ENCODE measurements around the gene RTF2.

Gene RTF2

GRCh38 chr20:56503916-56504315, 35.5 kb downstream of the RTF2 start:
- no peak for DNase-seq (ENCODE audit: low read depth)

GRCh38 chr20:56504373-56505005, 36.1 kb downstream of the RTF2 start:
- H3K9ac ChIP-seq (ENCODE audit: low read length) = no peak overlapping the region
- peaks cover 9% of the 10 kb centered on the region for H3K36me3 ChIP-seq (ENCODE audit: control insufficient read depth, insufficient read depth, low read length, severe bottlenecking)
- no peaks in the 10 kb centered on the region for H3K4me1 ChIP-seq (ENCODE audit: control insufficient read depth, insufficient read depth, low read length)
- no peak overlapping the region for H3K4me3 ChIP-seq (ENCODE audit: low read length)
- no peaks in the 10 kb centered on the region for H3K27me3 ChIP-seq (replicated peaks; ENCODE audit: control insufficient read depth, insufficient read depth, low read length)
- no peaks in the 10 kb centered on the region for H3K9me3 ChIP-seq (ENCODE audit: control insufficient read depth, low read length)
- DNase-seq (ENCODE audit: low read depth) = peak; percentile 26

More at GRCh38 chr20:56503916-56504315, 35.5 kb downstream of the RTF2 start:
- H3K36me3 ChIP-seq (ENCODE audit: control insufficient read depth, insufficient read depth, low read length, severe bottlenecking) = peaks cover 11% of the 10 kb centered on the region
- no peaks in the 10 kb centered on the region for H3K4me1 ChIP-seq (ENCODE audit: control insufficient read depth, insufficient read depth, low read length)
- no peaks in the 10 kb centered on the region for H3K9me3 ChIP-seq (ENCODE audit: control insufficient read depth, low read length)
- H3K4me3 ChIP-seq (ENCODE audit: low read length) = no peak overlapping the region
- H3K9ac ChIP-seq (ENCODE audit: low read length) = no peak overlapping the region
- no peaks in the 10 kb centered on the region for H3K27me3 ChIP-seq (replicated peaks; ENCODE audit: control insufficient read depth, insufficient read depth, low read length)

GRCh38 chr20:56506103-56506502, 37.7 kb downstream of the RTF2 start:
- peaks cover 8% of the 10 kb centered on the region for H3K36me3 ChIP-seq (ENCODE audit: control insufficient read depth, insufficient read depth, low read length, severe bottlenecking)
- no peak overlapping the region for H3K4me3 ChIP-seq (ENCODE audit: low read length)
- no peaks in the 10 kb centered on the region for H3K27me3 ChIP-seq (replicated peaks; ENCODE audit: control insufficient read depth, insufficient read depth, low read length)
- no peak for DNase-seq (ENCODE audit: low read depth)
- H3K4me1 ChIP-seq (ENCODE audit: control insufficient read depth, insufficient read depth, low read length) = no peaks in the 10 kb centered on the region
- no peaks in the 10 kb centered on the region for H3K9me3 ChIP-seq (ENCODE audit: control insufficient read depth, low read length)
- no peak overlapping the region for H3K9ac ChIP-seq (ENCODE audit: low read length)

GRCh38 chr20:56511926-56512325, 43.5 kb downstream of the RTF2 start:
- H3K27me3 ChIP-seq (replicated peaks; ENCODE audit: control insufficient read depth, insufficient read depth, low read length) = no peaks in the 10 kb centered on the region
- H3K9ac ChIP-seq (ENCODE audit: low read length) = no peak overlapping the region
- H3K9me3 ChIP-seq (ENCODE audit: control insufficient read depth, low read length) = no peaks in the 10 kb centered on the region
- peaks cover 22% of the 10 kb centered on the region for H3K36me3 ChIP-seq (ENCODE audit: control insufficient read depth, insufficient read depth, low read length, severe bottlenecking)
- DNase-seq (ENCODE audit: low read depth) = no peak
- H3K4me3 ChIP-seq (ENCODE audit: low read length) = no peak overlapping the region
- H3K4me1 ChIP-seq (ENCODE audit: control insufficient read depth, insufficient read depth, low read length) = peaks cover 11% of the 10 kb centered on the region

- DNase-seq (ENCODE audit: low read depth) = no peak
- Histone ChIP-seq H3K4me1 (ENCODE audit: control insufficient read depth, insufficient read depth, low read length) (peaks cover 11% of the 10 kb centered on the region), H3K27me3 (replicated peaks; ENCODE audit: control insufficient read depth, insufficient read depth, low read length) (no peaks in the 10 kb centered on the region), H3K36me3 (ENCODE audit: control insufficient read depth, insufficient read depth, low read length, severe bottlenecking) (peaks cover 37% of the 10 kb centered on the region), H3K9ac (ENCODE audit: low read length) (no peak overlapping the region), H3K4me3 (ENCODE audit: low read length) (no peak overlapping the region), H3K9me3 (ENCODE audit: control insufficient read depth, low read length) (no peaks in the 10 kb centered on the region)
Measured at GRCh38 chr20:56513161-56514150, 45.0 kb downstream of the RTF2 start.

- Histone ChIP-seq H3K36me3 (ENCODE audit: control insufficient read depth, insufficient read depth, low read length, severe bottlenecking) (peaks cover 63% of the 10 kb centered on the region), H3K4me1 (ENCODE audit: control insufficient read depth, insufficient read depth, low read length) (peaks cover 11% of the 10 kb centered on the region), H3K9ac (ENCODE audit: low read length) (no peak overlapping the region), H3K9me3 (ENCODE audit: control insufficient read depth, low read length) (peaks cover 7% of the 10 kb centered on the region), H3K27me3 (replicated peaks; ENCODE audit: control insufficient read depth, insufficient read depth, low read length) (no peaks in the 10 kb centered on the region), H3K4me3 (ENCODE audit: low read length) (no peak overlapping the region)
- DNase-seq (ENCODE audit: low read depth) = no peak
Measured at GRCh38 chr20:56516631-56517030, 48.2 kb downstream of the RTF2 start.

GRCh38 chr20:56517211-56517610, 48.8 kb downstream of the RTF2 start:
- Histone ChIP-seq H3K36me3 (ENCODE audit: control insufficient read depth, insufficient read depth, low read length, severe bottlenecking) (peaks cover 65% of the 10 kb centered on the region), H3K4me3 (ENCODE audit: low read length) (no peak overlapping the region), H3K27me3 (replicated peaks; ENCODE audit: control insufficient read depth, insufficient read depth, low read length) (no peaks in the 10 kb centered on the region), H3K4me1 (ENCODE audit: control insufficient read depth, insufficient read depth, low read length) (peaks cover 11% of the 10 kb centered on the region), H3K9ac (ENCODE audit: low read length) (no peak overlapping the region), H3K9me3 (ENCODE audit: control insufficient read depth, low read length) (peaks cover 7% of the 10 kb centered on the region)
- no peak for DNase-seq (ENCODE audit: low read depth)

GRCh38 chr20:56517641-56518040, 49.2 kb downstream of the RTF2 start:
- H3K9me3 ChIP-seq (ENCODE audit: control insufficient read depth, low read length) = peaks cover 7% of the 10 kb centered on the region
- no peaks in the 10 kb centered on the region for H3K27me3 ChIP-seq (replicated peaks; ENCODE audit: control insufficient read depth, insufficient read depth, low read length)
- peaks cover 11% of the 10 kb centered on the region for H3K4me1 ChIP-seq (ENCODE audit: control insufficient read depth, insufficient read depth, low read length)
- H3K4me3 ChIP-seq (ENCODE audit: low read length) = no peak overlapping the region
- no peak for DNase-seq (ENCODE audit: low read depth)
- H3K36me3 ChIP-seq (ENCODE audit: control insufficient read depth, insufficient read depth, low read length, severe bottlenecking) = peaks cover 65% of the 10 kb centered on the region
- H3K9ac ChIP-seq (ENCODE audit: low read length) = no peak overlapping the region

GRCh38 chr20:56518126-56518525, 49.7 kb downstream of the RTF2 start:
- H3K9me3 ChIP-seq (ENCODE audit: control insufficient read depth, low read length) = peaks cover 7% of the 10 kb centered on the region
- peaks cover 60% of the 10 kb centered on the region for H3K36me3 ChIP-seq (ENCODE audit: control insufficient read depth, insufficient read depth, low read length, severe bottlenecking)
- no peak overlapping the region for H3K4me3 ChIP-seq (ENCODE audit: low read length)
- no peak for DNase-seq (ENCODE audit: low read depth)
- no peak overlapping the region for H3K9ac ChIP-seq (ENCODE audit: low read length)
- H3K27me3 ChIP-seq (replicated peaks; ENCODE audit: control insufficient read depth, insufficient read depth, low read length) = no peaks in the 10 kb centered on the region
- H3K4me1 ChIP-seq (ENCODE audit: control insufficient read depth, insufficient read depth, low read length) = peaks cover 11% of the 10 kb centered on the region

GRCh38 chr20:56518721-56519398, 50.4 kb downstream of the RTF2 start:
- Histone ChIP-seq H3K36me3 (ENCODE audit: control insufficient read depth, insufficient read depth, low read length, severe bottlenecking) (peaks cover 53% of the 10 kb centered on the region), H3K9ac (ENCODE audit: low read length) (no peak overlapping the region), H3K4me1 (ENCODE audit: control insufficient read depth, insufficient read depth, low read length) (peaks cover 11% of the 10 kb centered on the region), H3K4me3 (ENCODE audit: low read length) (no peak overlapping the region), H3K27me3 (replicated peaks; ENCODE audit: control insufficient read depth, insufficient read depth, low read length) (no peaks in the 10 kb centered on the region), H3K9me3 (ENCODE audit: control insufficient read depth, low read length) (peaks cover 7% of the 10 kb centered on the region)
- DNase-seq (ENCODE audit: low read depth) = no peak

- no peak overlapping the region for H3K4me3 ChIP-seq (ENCODE audit: low read length)
- H3K9ac ChIP-seq (ENCODE audit: low read length) = no peak overlapping the region
- H3K9me3 ChIP-seq (ENCODE audit: control insufficient read depth, low read length) = peaks cover 7% of the 10 kb centered on the region
- peaks cover 47% of the 10 kb centered on the region for H3K36me3 ChIP-seq (ENCODE audit: control insufficient read depth, insufficient read depth, low read length, severe bottlenecking)
- no peak for DNase-seq (ENCODE audit: low read depth)
- no peaks in the 10 kb centered on the region for H3K27me3 ChIP-seq (replicated peaks; ENCODE audit: control insufficient read depth, insufficient read depth, low read length)
- peaks cover 11% of the 10 kb centered on the region for H3K4me1 ChIP-seq (ENCODE audit: control insufficient read depth, insufficient read depth, low read length)
Measured at GRCh38 chr20:56519551-56519950, 51.1 kb downstream of the RTF2 start.

Data from adipocyte (in vitro differentiated cells).